ENCODE measurements around the gene SNX1.

DNA sequence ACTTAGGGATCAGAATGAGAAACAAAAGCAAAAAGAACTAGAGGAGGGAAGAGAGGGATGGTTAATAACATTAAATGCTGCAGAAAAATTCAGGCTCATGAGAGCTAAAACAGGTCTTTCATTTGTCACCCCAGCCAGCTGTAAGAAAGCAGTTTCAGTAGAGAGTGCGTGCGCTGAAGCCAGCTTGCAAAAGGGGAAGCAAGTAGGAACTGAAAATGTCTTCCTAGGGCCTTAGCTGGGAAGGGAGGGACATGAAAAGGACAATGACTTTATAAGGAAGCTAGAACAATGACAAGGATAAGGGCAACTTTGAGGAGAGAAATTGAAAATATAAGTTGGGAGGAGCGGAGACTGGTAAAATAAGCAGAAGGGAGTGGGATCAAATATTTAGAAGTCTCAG is 5.3 kb upstream of the SNX1 start:
- no peak for TF ChIP-seq POLR2AphosphoS5 (IDR thresholded peaks at IDR 0.05; ENCODE audit: low read depth, low read length)
- TF ChIP-seq, protein P1, sequence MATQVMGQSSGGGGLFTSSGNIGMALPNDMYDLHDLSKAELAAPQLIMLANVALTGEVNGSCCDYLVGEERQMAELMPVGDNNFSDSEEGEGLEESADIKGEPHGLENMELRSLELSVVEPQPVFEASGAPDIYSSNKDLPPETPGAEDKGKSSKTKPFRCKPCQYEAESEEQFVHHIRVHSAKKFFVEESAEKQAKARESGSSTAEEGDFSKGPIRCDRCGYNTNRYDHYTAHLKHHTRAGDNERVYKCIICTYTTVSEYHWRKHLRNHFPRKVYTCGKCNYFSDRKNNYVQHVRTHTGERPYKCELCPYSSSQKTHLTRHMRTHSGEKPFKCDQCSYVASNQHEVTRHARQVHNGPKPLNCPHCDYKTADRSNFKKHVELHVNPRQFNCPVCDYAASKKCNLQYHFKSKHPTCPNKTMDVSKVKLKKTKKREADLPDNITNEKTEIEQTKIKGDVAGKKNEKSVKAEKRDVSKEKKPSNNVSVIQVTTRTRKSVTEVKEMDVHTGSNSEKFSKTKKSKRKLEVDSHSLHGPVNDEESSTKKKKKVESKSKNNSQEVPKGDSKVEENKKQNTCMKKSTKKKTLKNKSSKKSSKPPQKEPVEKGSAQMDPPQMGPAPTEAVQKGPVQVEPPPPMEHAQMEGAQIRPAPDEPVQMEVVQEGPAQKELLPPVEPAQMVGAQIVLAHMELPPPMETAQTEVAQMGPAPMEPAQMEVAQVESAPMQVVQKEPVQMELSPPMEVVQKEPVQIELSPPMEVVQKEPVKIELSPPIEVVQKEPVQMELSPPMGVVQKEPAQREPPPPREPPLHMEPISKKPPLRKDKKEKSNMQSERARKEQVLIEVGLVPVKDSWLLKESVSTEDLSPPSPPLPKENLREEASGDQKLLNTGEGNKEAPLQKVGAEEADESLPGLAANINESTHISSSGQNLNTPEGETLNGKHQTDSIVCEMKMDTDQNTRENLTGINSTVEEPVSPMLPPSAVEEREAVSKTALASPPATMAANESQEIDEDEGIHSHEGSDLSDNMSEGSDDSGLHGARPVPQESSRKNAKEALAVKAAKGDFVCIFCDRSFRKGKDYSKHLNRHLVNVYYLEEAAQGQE (IDR thresholded peaks at IDR 0.05; ENCODE audit: insufficient read depth in 1 of 2, low read depth in 2 of 2, low read length in 2 of 2), result no peak

All from PFSK-1 (cell line).